KMS-11 (cell line): ENCODE results near the gene SCAPER.

Experiments
- H2AFZ ChIP-seq: fragments of 200-600 bp; sonication (generic); 2 replicates; pipeline ENCODE4 v1.6.1; 2016; ENCODE audit warnings: antibody characterized with exemption, mixed run types, low read depth
- H3K27ac ChIP-seq: fragments of 200-600 bp; sonication (generic); 2 replicates; pipeline ENCODE4 v1.6.1; 2016; ENCODE audit warnings: mild to moderate bottlenecking, mixed run types
- H3K27me3 ChIP-seq: fragments of 200-600 bp; sonication (generic); 2 replicates; pipeline ENCODE4 v1.6.1; 2017; ENCODE audit warnings: mild to moderate bottlenecking, low read depth, mixed run types, moderate library complexity; ENCODE audit not compliant: insufficient read depth
- H3K36me3 ChIP-seq: fragments of 200-600 bp; sonication (generic); 2 replicates; pipeline ENCODE4 v1.6.1; 2017; ENCODE audit warnings: mild to moderate bottlenecking, mixed run types; ENCODE audit not compliant: insufficient read depth
- H3K4me1 ChIP-seq: fragments of 200-600 bp; sonication (generic); 2 replicates; pipeline ENCODE4 v1.6.1; 2016; ENCODE audit warnings: mild to moderate bottlenecking, low read depth, mixed run types; ENCODE audit not compliant: poor library complexity, severe bottlenecking
- H3K4me2 ChIP-seq: fragments of 200-600 bp; sonication (generic); 2 replicates; pipeline ENCODE4 v1.7.0; 2016; ENCODE audit warnings: mild to moderate bottlenecking, mixed run types
- H3K4me3 ChIP-seq: fragments of 200-600 bp; sonication (generic); IDR thresholded peaks from 2 replicates; pipeline ENCODE4 v1.6.1; 2017; ENCODE audit warnings: low read depth, low read length, mixed read lengths; ENCODE audit not compliant: insufficient read depth
- H3K79me2 ChIP-seq: fragments of 200-600 bp; sonication (generic); 2 replicates; pipeline ENCODE4 v1.6.1; 2016; ENCODE audit warnings: low read depth, mixed run types; ENCODE audit not compliant: insufficient read depth
- H3K9ac ChIP-seq: fragments of 200-600 bp; sonication (generic); 2 replicates; pipeline ENCODE4 v1.6.1; 2016; ENCODE audit warnings: mild to moderate bottlenecking, mixed run types
- H4K20me1 ChIP-seq: fragments of 200-600 bp; sonication (generic); 2 replicates; pipeline ENCODE4 v1.6.1; 2016; ENCODE audit warnings: mild to moderate bottlenecking, mixed run types; ENCODE audit not compliant: insufficient read depth
- TF ChIP-seq, protein P1 (sequence below): fragments of 200-600 bp; sonication (generic); conservative IDR thresholded peaks from 2 replicates; pipeline ENCODE4 v1.6.1; 2017; ENCODE audit warnings: low read depth, mild to moderate bottlenecking, antibody characterized with exemption, low read length, moderate library complexity, mixed read lengths

Gene SCAPER

GRCh38 chr15:76584868-76585575 is 320.1 kb downstream of the SCAPER start:
- TF ChIP-seq, protein P1, sequence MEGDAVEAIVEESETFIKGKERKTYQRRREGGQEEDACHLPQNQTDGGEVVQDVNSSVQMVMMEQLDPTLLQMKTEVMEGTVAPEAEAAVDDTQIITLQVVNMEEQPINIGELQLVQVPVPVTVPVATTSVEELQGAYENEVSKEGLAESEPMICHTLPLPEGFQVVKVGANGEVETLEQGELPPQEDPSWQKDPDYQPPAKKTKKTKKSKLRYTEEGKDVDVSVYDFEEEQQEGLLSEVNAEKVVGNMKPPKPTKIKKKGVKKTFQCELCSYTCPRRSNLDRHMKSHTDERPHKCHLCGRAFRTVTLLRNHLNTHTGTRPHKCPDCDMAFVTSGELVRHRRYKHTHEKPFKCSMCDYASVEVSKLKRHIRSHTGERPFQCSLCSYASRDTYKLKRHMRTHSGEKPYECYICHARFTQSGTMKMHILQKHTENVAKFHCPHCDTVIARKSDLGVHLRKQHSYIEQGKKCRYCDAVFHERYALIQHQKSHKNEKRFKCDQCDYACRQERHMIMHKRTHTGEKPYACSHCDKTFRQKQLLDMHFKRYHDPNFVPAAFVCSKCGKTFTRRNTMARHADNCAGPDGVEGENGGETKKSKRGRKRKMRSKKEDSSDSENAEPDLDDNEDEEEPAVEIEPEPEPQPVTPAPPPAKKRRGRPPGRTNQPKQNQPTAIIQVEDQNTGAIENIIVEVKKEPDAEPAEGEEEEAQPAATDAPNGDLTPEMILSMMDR: no peak
- no peak overlapping the region for H3K4me3 ChIP-seq
- H3K79me2 ChIP-seq: no peaks in the 10 kb centered on the region
- H2AFZ ChIP-seq: no peak overlapping the region
- H3K4me2 ChIP-seq: no peak overlapping the region
- no peak overlapping the region for H3K27ac ChIP-seq
- no peak overlapping the region for H3K9ac ChIP-seq
- H4K20me1 ChIP-seq: no peaks in the 10 kb centered on the region
- no peaks in the 10 kb centered on the region; the same call in 1 of the 2 replicates for H3K36me3 ChIP-seq
- no peaks in the 10 kb centered on the region for H3K27me3 ChIP-seq
- H3K4me1 ChIP-seq: no peaks in the 10 kb centered on the region

- Histone ChIP-seq H3K27ac (no peak overlapping the region), H3K27me3 (no peaks in the 10 kb centered on the region), H3K79me2 (no peaks in the 10 kb centered on the region), H3K4me1 (no peaks in the 10 kb centered on the region), H4K20me1 (no peaks in the 10 kb centered on the region), H3K9ac (no peak overlapping the region), H3K4me2 (no peak overlapping the region), H3K36me3 (no peaks in the 10 kb centered on the region; the same call in 1 of the 2 replicates), H3K4me3 (no peak overlapping the region), H2AFZ (no peak overlapping the region)
- TF ChIP-seq, protein P1: no peak
These were observed 322.6 kb downstream of the SCAPER start for GRCh38 chr15:76582550-76582949.

- Histone ChIP-seq H4K20me1 (no peaks in the 10 kb centered on the region; the same call in 1 of the 2 replicates), H2AFZ (no peak overlapping the region), H3K4me2 (no peak overlapping the region), H3K4me1 (no peaks in the 10 kb centered on the region), H3K9ac (no peak overlapping the region), H3K36me3 (no peaks in the 10 kb centered on the region; the same call in 1 of the 2 replicates), H3K4me3 (no peak overlapping the region), H3K27me3 (no peaks in the 10 kb centered on the region), H3K27ac (no peak overlapping the region), H3K79me2 (no peaks in the 10 kb centered on the region)
- TF ChIP-seq, protein P1: no peak
These were observed 327.1 kb downstream of the SCAPER start for GRCh38 chr15:76577879-76578512.

DNA sequence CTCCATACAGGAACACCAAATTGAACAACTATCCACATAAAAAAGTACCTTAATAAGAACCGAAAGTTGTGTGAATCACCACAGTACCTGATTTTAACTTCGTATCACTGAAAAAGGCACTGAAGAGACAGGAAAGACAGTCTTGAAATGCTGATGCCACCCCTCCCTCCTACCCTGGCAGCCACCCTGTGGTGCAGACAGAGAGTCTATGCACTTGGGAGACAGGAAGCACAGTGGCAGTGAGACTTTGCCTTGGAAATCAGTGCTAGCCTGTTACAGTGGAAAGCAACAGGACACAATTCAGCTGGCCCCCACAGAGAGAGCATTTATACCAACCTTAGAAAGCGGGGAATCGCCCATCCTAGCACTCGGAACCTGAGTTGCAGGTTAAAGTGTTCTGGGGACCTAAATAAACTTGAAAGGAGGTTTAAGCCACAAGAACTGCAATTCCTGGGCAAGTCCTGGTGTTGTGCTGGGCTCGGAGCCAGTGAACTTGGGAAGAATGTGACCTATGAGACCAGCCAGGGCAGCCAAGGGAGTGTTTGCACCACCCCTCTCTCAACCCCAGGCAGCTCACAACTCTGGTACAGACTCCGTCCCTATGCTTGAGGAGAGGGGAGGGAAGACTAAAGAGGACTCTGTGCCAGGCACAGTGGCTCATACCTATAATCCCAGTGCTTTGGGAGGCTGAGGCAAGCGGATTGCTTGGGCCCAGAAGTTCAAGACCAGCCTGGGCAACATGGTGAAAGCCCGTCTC is 328.4 kb downstream of the SCAPER start:
- TF ChIP-seq, protein P1: no peak
- Histone ChIP-seq H3K79me2 (no peaks in the 10 kb centered on the region), H3K36me3 (no peaks in the 10 kb centered on the region; the same call in 1 of the 2 replicates), H3K4me2 (no peak overlapping the region), H3K9ac (no peak overlapping the region), H3K27ac (no peak overlapping the region), H3K4me1 (no peaks in the 10 kb centered on the region), H3K27me3 (no peaks in the 10 kb centered on the region), H4K20me1 (no peaks in the 10 kb centered on the region; the same call in 1 of the 2 replicates), H3K4me3 (no peak overlapping the region), H2AFZ (no peak overlapping the region)
